ENCODE data around the gene C14orf180.
"Not testable (repeated sequence)": the region's sequence is repeated elsewhere in the genome, so short reads cannot be mapped to it uniquely, and the experiment has no call there.

C14orf180 gene

GRCh38 chr14:104578321-104578720 lies 1.2 kb upstream of the C14orf180 start:
- DNase-seq (ENCODE audit: low read depth) = no peak

GRCh38 chr14:104579939-104580338 lies 375 bp downstream of the C14orf180 start:
- DNase-seq (ENCODE audit: low read depth) = not testable (repeated sequence)

GRCh38 chr14:104580961-104581360 lies 1.4 kb downstream of the C14orf180 start:
- DNase-seq (ENCODE audit: low read depth) = peak; percentile 49

GRCh38 chr14:104581521-104581920 lies 2.0 kb downstream of the C14orf180 start:
- DNase-seq (ENCODE audit: low read depth) = no peak

- DNase-seq (ENCODE audit: low read depth) = no peak
Observed at GRCh38 chr14:104582005-104582404, 2.4 kb downstream of the C14orf180 start.

GRCh38 chr14:104582662-104583061 lies 3.1 kb downstream of the C14orf180 start:
- DNase-seq (ENCODE audit: low read depth) = no peak

GRCh38 chr14:104583424-104584306 lies 4.1 kb downstream of the C14orf180 start:
- no peak for DNase-seq (ENCODE audit: low read depth)

GRCh38 chr14:104584557-104584956 lies 5.0 kb downstream of the C14orf180 start:
- DNase-seq (ENCODE audit: low read depth) = no peak

- DNase-seq (ENCODE audit: low read depth) = peak; percentile 14
Observed at GRCh38 chr14:104585966-104586697, 6.6 kb downstream of the C14orf180 start.

GRCh38 chr14:104586832-104587620 lies 7.5 kb downstream of the C14orf180 start:
- no peak for DNase-seq (ENCODE audit: low read depth)

- no peak for DNase-seq (ENCODE audit: low read depth)
Observed at GRCh38 chr14:104587641-104588040, 8.1 kb downstream of the C14orf180 start.

- no peak for DNase-seq (ENCODE audit: low read depth)
Observed at GRCh38 chr14:104588066-104588857, 8.7 kb downstream of the C14orf180 start.

GRCh38 chr14:104589338-104590195 lies 10.0 kb downstream of the C14orf180 start:
- DNase-seq (ENCODE audit: low read depth) = no peak

GRCh38 chr14:104590240-104590965 lies 10.8 kb downstream of the C14orf180 start:
- no peak for DNase-seq (ENCODE audit: low read depth)

GRCh38 chr14:104591031-104591430 lies 11.5 kb downstream of the C14orf180 start:
- no peak for DNase-seq (ENCODE audit: low read depth)

- no peak for DNase-seq (ENCODE audit: low read depth)
Observed at GRCh38 chr14:104591506-104592291, 12.1 kb downstream of the C14orf180 start.

GRCh38 chr14:104592292-104592672 lies 12.7 kb downstream of the C14orf180 start:
- DNase-seq (ENCODE audit: low read depth) = no peak

GRCh38 chr14:104592785-104593184 lies 13.2 kb downstream of the C14orf180 start:
- no peak for DNase-seq (ENCODE audit: low read depth)

GRCh38 chr14:104593241-104593701 lies 13.7 kb downstream of the C14orf180 start:
- DNase-seq (ENCODE audit: low read depth) = no peak
